Measurements from ENCODE around the gene XPO1. TPM values are rescaled to one million over a fixed set of nuclear protein-coding genes. Genes with fewer than 3 reads are reported as not detected.

Gene XPO1
- polyA plus RNA-seq, 3 donors: 19.0 to 36.4 (median 20.9) TPM

DNA sequence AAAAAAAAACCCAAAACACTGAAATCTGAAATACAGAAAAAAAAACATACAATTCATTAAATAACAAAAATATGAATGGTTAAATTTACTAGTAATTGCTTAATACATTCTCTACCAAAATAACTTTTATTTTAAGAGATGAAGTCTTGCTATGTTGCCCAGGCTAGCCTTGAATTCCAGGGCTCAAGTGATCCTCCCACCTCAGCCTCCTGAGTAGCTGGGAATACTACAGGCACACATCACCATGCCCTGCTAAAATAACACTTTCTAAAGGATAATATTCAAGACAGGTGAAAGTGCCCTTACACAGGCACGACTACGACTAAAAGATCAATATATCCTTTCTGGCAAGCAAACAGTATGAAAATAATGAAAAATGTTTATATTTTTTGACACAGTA lies 76.8 kb downstream of the XPO1 start:
- H3K9me3 Mint-ChIP-seq: peaks cover 0 to 2% (median 0%) of the 10 kb centered on the region in 7 donors
- H3K79me2 ChIP-seq (ENCODE audit: insufficient read depth, low read length): peaks cover 100% of the 10 kb centered on the region
- peaks cover 100% of the 10 kb centered on the region for H4K20me1 ChIP-seq (ENCODE audit: insufficient read depth, low read length)
- TF ChIP-seq, protein P1, sequence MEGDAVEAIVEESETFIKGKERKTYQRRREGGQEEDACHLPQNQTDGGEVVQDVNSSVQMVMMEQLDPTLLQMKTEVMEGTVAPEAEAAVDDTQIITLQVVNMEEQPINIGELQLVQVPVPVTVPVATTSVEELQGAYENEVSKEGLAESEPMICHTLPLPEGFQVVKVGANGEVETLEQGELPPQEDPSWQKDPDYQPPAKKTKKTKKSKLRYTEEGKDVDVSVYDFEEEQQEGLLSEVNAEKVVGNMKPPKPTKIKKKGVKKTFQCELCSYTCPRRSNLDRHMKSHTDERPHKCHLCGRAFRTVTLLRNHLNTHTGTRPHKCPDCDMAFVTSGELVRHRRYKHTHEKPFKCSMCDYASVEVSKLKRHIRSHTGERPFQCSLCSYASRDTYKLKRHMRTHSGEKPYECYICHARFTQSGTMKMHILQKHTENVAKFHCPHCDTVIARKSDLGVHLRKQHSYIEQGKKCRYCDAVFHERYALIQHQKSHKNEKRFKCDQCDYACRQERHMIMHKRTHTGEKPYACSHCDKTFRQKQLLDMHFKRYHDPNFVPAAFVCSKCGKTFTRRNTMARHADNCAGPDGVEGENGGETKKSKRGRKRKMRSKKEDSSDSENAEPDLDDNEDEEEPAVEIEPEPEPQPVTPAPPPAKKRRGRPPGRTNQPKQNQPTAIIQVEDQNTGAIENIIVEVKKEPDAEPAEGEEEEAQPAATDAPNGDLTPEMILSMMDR (IDR thresholded peaks at IDR 0.05): no peak
- no peaks in the 10 kb centered on the region for H3K27me3 Mint-ChIP-seq (ENCODE audit: low read depth in 3 of 3)
- H3K4me1 ChIP-seq (ENCODE audit: control insufficient read depth in 1 of 2, insufficient read depth in 2 of 2, low read length in 2 of 2): no peaks in the 10 kb centered on the region
- no peak overlapping the region for H2AFZ ChIP-seq (ENCODE audit: insufficient read depth, low read depth, low read length, poor library complexity, severe bottlenecking)
- no peaks in the 10 kb centered on the region for H3K27me3 ChIP-seq (ENCODE audit: control insufficient read depth in 2 of 2, insufficient read depth in 2 of 2, low read length in 2 of 2)
- H3K36me3 ChIP-seq (replicated peaks in 1 of 2; ENCODE audit: control insufficient read depth in 1 of 2, insufficient read depth in 2 of 2, low read length in 2 of 2): peaks cover 3 to 9% of the 10 kb centered on the region in 2 donors
- no peak overlapping the region for H3K27ac ChIP-seq (ENCODE audit: low read depth in 1 of 2, low read length in 2 of 2)
- peaks cover 4 to 24% of the 10 kb centered on the region in 2 donors for H3K36me3 Mint-ChIP-seq
- intact Hi-C loops (cut with micrococcal nuclease): no loop called here
- no peak overlapping the region for H3K4me3 Mint-ChIP-seq
- no peak for DNase-seq
- no peak overlapping the region for H3K9ac ChIP-seq (ENCODE audit: insufficient read depth, low read length, poor library complexity, severe bottlenecking)
- no peak overlapping the region for H3K4me3 ChIP-seq (replicated peaks in 1 of 3; ENCODE audit: low read depth in 2 of 3, low read length in 3 of 3)
- no peak overlapping the region for H3K27ac Mint-ChIP-seq
- H3K9me3 ChIP-seq (replicated peaks in 1 of 2; ENCODE audit: control insufficient read depth in 1 of 2, insufficient read depth in 1 of 2, low read length in 2 of 2): no peaks in the 10 kb centered on the region
- peaks cover 28% of the 10 kb centered on the region for H3K4me1 Mint-ChIP-seq
- WGBS (ENCODE audit: insufficient coverage): no CpG with 5 or more reads among the region's 2 CpGs
- H3K4me2 ChIP-seq (replicated peaks; ENCODE audit: extremely low read depth, low read length, poor library complexity, severe bottlenecking): no peak overlapping the region

DNA sequence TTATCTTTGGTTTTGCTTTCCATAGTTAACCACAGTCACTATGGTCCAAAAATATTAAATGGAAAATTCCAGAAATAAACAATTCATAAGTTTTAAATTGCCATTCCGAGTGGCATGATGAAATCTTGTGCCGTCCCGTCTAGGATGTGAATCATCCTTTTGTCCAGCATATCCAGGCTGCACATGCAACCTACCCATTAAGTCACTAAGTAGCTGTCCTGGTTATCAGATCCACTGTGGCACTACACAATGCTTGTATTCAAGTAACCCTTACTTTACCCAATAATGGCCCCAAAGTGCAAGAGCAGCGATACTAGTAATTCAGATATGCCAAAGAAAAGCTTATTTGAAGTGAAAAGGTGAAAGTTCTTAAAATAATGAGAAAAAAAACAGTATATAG lies 78.0 kb downstream of the XPO1 start:
- H4K20me1 ChIP-seq (ENCODE audit: insufficient read depth, low read length): peaks cover 100% of the 10 kb centered on the region
- Mint-ChIP-seq H3K27ac (peak overlapping the region in 1 of 7 donors; percentile 36), H3K9me3 (peaks cover 0 to 2% (median 0%) of the 10 kb centered on the region in 7 donors)

More for the DNA sequence above, 78.0 kb downstream of the XPO1 start:
- H3K79me2 ChIP-seq (ENCODE audit: insufficient read depth, low read length): peaks cover 100% of the 10 kb centered on the region
- intact Hi-C loops (cut with micrococcal nuclease): no loop called here
- Mint-ChIP-seq H3K4me3 (no peak overlapping the region), H3K27me3 (ENCODE audit: low read depth in 3 of 3) (no peaks in the 10 kb centered on the region), H3K4me1 (peaks cover 24% of the 10 kb centered on the region), H3K36me3 (peaks cover 4 to 29% of the 10 kb centered on the region in 2 donors)
- no peak overlapping the region for H2AFZ ChIP-seq (ENCODE audit: insufficient read depth, low read depth, low read length, poor library complexity, severe bottlenecking)
- WGBS (ENCODE audit: insufficient coverage): 40% methylated on average over 1 of the region's 4 CpGs
- no peak overlapping the region for H3K4me3 ChIP-seq (replicated peaks in 1 of 3; ENCODE audit: low read depth in 2 of 3, low read length in 3 of 3)
- DNase-seq: peak in 1 of 3 donors; percentile 38
- H3K4me1 ChIP-seq (ENCODE audit: control insufficient read depth in 1 of 2, insufficient read depth in 2 of 2, low read length in 2 of 2): no peaks in the 10 kb centered on the region
- H3K27ac ChIP-seq (ENCODE audit: low read depth in 1 of 2, low read length in 2 of 2): no peak overlapping the region
- no peak overlapping the region for H3K9ac ChIP-seq (ENCODE audit: insufficient read depth, low read length, poor library complexity, severe bottlenecking)
- H3K9me3 ChIP-seq (replicated peaks in 1 of 2; ENCODE audit: control insufficient read depth in 1 of 2, insufficient read depth in 1 of 2, low read length in 2 of 2): no peaks in the 10 kb centered on the region
- no peaks in the 10 kb centered on the region for H3K27me3 ChIP-seq (ENCODE audit: control insufficient read depth in 2 of 2, insufficient read depth in 2 of 2, low read length in 2 of 2)
- no peak overlapping the region for H3K4me2 ChIP-seq (replicated peaks; ENCODE audit: extremely low read depth, low read length, poor library complexity, severe bottlenecking)
- peaks cover 3 to 9% of the 10 kb centered on the region in 2 donors for H3K36me3 ChIP-seq (replicated peaks in 1 of 2; ENCODE audit: control insufficient read depth in 1 of 2, insufficient read depth in 2 of 2, low read length in 2 of 2)
- TF ChIP-seq, protein P1 (IDR thresholded peaks at IDR 0.05): no peak
